GM12892 (cell line): ENCODE measurements around the gene RBCK1.

Source experiments
- POLR2A ChIP-seq: IDR thresholded peaks from 2 replicates; pipeline ENCODE4 v1.6.1; 2011; ENCODE audit warnings: low read depth, low read length, control low read depth
- POLR2AphosphoS5 ChIP-seq: IDR thresholded peaks from 2 replicates; pipeline ENCODE4 v1.6.1; 2011; ENCODE audit warnings: low read depth, low read length, control low read depth
- TAF1 ChIP-seq: IDR thresholded peaks from 2 replicates; pipeline ENCODE4 v1.6.1; 2011; ENCODE audit warnings: low read depth, mild to moderate bottlenecking, control low read depth, low read length, borderline replicate concordance

- no peak for TF ChIP-seq TAF1
- TF ChIP-seq POLR2A, result no peak
- TF ChIP-seq POLR2AphosphoS5, result no peak
These were observed 46.9 kb downstream of the RBCK1 start for GRCh38 chr20:454951-455350.
